Liver (tissue), 9 donors: ENCODE results near the gene POLA1. TPM values are rescaled to one million over a fixed set of nuclear protein-coding genes. Genes with fewer than 3 reads are reported as not detected.
"Not testable (repeated sequence)": the region's sequence is repeated elsewhere in the genome, so short reads cannot be mapped to it uniquely, and the experiment has no call there.

Experiments
- DNase-seq: peaks from one replicate; pipeline ENCODE4 v3.0.0-alpha.2; 2017; ENCODE audit warnings: low spot score
- H3K27ac ChIP-seq, 2 donors: one replicate each; pipeline ENCODE4 v1.7.0; 2013; ENCODE audit warnings: inconsistent platforms in 2 of 2, low read length in 2 of 2, control low read depth in 1 of 2, low read depth in 1 of 2, mild to moderate bottlenecking in 1 of 2
- H3K27me3 ChIP-seq, 4 donors: one replicate each; pipeline versions ENCODE4 v1.6.1 to v1.7.0; 2013; ENCODE audit warnings: low read length in 3 of 4, inconsistent platforms in 1 of 4, mild to moderate bottlenecking in 1 of 4, moderate library complexity in 1 of 4; ENCODE audit not compliant: control insufficient read depth in 4 of 4, insufficient read depth in 4 of 4
- H3K36me3 ChIP-seq, 4 donors: one replicate each; pipeline versions ENCODE4 v1.6.1 to v1.7.0; 2013; ENCODE audit warnings: low read length in 3 of 4, mild to moderate bottlenecking in 3 of 4, low read depth in 1 of 4, moderate library complexity in 1 of 4; ENCODE audit not compliant: control insufficient read depth in 4 of 4, insufficient read depth in 3 of 4
- H3K4me1 ChIP-seq, 4 donors: one replicate each; pipeline versions ENCODE4 v1.6.1 to v1.7.0; 2013; ENCODE audit warnings: low read length in 3 of 4, mild to moderate bottlenecking in 3 of 4, moderate library complexity in 1 of 4; ENCODE audit not compliant: control insufficient read depth in 4 of 4, insufficient read depth in 4 of 4
- H3K4me3 ChIP-seq, 3 donors: one replicate each; pipeline versions ENCODE4 v1.6.1 to v1.7.0; 2013; ENCODE audit warnings: low read length in 3 of 3, control low read depth in 1 of 3, low read depth in 1 of 3, mild to moderate bottlenecking in 1 of 3
- H3K9ac ChIP-seq, 2 donors: one replicate each; pipeline ENCODE4 v1.7.0; 2013; ENCODE audit warnings: low read length in 2 of 2, mild to moderate bottlenecking in 2 of 2, moderate library complexity in 2 of 2, control low read depth in 1 of 2, low read depth in 1 of 2
- H3K9me3 ChIP-seq, 4 donors: one replicate each; pipeline versions ENCODE4 v1.6.1 to v1.7.0; 2013; ENCODE audit warnings: low read length in 3 of 4; ENCODE audit not compliant: control insufficient read depth in 4 of 4
- EGR1 ChIP-seq, 2 donors: IDR thresholded peaks; 2 replicates each; pipeline ENCODE4 v1.6.1; 2016 to 2018; ENCODE audit warnings: antibody characterized with exemption in 2 of 2, low read depth in 2 of 2
- FOXA1 ChIP-seq: IDR thresholded peaks from 2 replicates; pipeline ENCODE4 v1.6.1; 2016; ENCODE audit warnings: antibody characterized with exemption
- FOXA2 ChIP-seq: IDR thresholded peaks from 2 replicates; pipeline ENCODE4 v1.6.1; 2016; ENCODE audit warnings: antibody characterized with exemption
- HNF4G ChIP-seq: IDR thresholded peaks from 2 replicates; pipeline ENCODE4 v1.6.1; 2016; ENCODE audit warnings: antibody characterized with exemption
- NR2F2 ChIP-seq: IDR thresholded peaks from 2 replicates; pipeline ENCODE4 v1.6.1; 2016; ENCODE audit warnings: antibody characterized with exemption
- RAD21 ChIP-seq, 2 donors: IDR thresholded peaks; 2 replicates each; pipeline ENCODE4 v1.6.1; 2016; ENCODE audit warnings: antibody characterized with exemption in 2 of 2, mild to moderate bottlenecking in 2 of 2
- RXRA ChIP-seq, 2 donors: IDR thresholded peaks; 2 replicates each; pipeline ENCODE4 v1.6.1; 2017 to 2018; ENCODE audit warnings: antibody characterized with exemption in 2 of 2, mild to moderate bottlenecking in 1 of 2
- SP1 ChIP-seq: IDR thresholded peaks from 2 replicates; pipeline ENCODE4 v1.6.1; 2018; ENCODE audit warnings: antibody characterized with exemption, mild to moderate bottlenecking
- TAF1 ChIP-seq: conservative IDR thresholded peaks from 2 replicates; pipeline ENCODE4 v1.6.1; 2016; ENCODE audit warnings: antibody characterized with exemption, mild to moderate bottlenecking
- YY1 ChIP-seq: IDR thresholded peaks from 2 replicates; pipeline ENCODE4 v1.6.1; 2016; ENCODE audit warnings: antibody characterized with exemption, mild to moderate bottlenecking
- WGBS: extraction: QIAGEN DNeasy Blood & Tissue Kit; methylation state at CpG from one replicate; pipeline ENCODE4 v1.1.7; 2013; 5-methylcytosine and 5-hydroxymethylcytosine counted together
- polyA plus RNA-seq, 2 donors: library from polyadenylated mRNA; stranded (reverse) in 1 of 2; unstranded in 1 of 2; fragments of 200-250 nt in 1 of 2; fragments of >200 nt in 1 of 2; fragmentation: Nextera tagmentation in 1 of 2; extraction: Ambion mirVana in 1 of 2; gene quantifications; one replicate each; pipeline versions ENCODE4 v1.2.1 to v1.2.3, GENCODE V29; 2013 to 2015
- total RNA-seq, 2 donors: library from RNA; depleted of rRNA; stranded (reverse); fragments of >200 nt; gene quantifications; one replicate each; pipeline ENCODE4 v1.2.3, GENCODE V29; 2014
- TF ChIP-seq, protein P1 (sequence below): fragments of 150-350 bp; IDR thresholded peaks from 2 replicates; pipeline ENCODE4 v1.5.1; 2017; ENCODE audit warnings: improper control_type of control experiment, low read depth, low read length; ENCODE audit not compliant: missing input control
- TF ChIP-seq, protein P2 (sequence below): IDR thresholded peaks from 2 replicates; pipeline ENCODE4 v1.6.1; 2016; ENCODE audit warnings: antibody characterized with exemption
- TF ChIP-seq, protein P3 (sequence below): IDR thresholded peaks from 2 replicates; pipeline ENCODE4 v1.6.1; 2016; ENCODE audit warnings: antibody characterized with exemption
- TF ChIP-seq, protein P4 (sequence below): IDR thresholded peaks from 2 replicates; pipeline ENCODE4 v1.6.1; 2016; ENCODE audit warnings: antibody characterized with exemption, mild to moderate bottlenecking
- donor health status: healthy.
- donor health status: healthy.
- donor health status: healthy.
- donor health status: healthy.
- donor health status: healthy.

The POLA1 gene
- total and polyA plus RNA-seq, 4 donors: 0.93 to 12.7 (median 4.3) TPM

DNA sequence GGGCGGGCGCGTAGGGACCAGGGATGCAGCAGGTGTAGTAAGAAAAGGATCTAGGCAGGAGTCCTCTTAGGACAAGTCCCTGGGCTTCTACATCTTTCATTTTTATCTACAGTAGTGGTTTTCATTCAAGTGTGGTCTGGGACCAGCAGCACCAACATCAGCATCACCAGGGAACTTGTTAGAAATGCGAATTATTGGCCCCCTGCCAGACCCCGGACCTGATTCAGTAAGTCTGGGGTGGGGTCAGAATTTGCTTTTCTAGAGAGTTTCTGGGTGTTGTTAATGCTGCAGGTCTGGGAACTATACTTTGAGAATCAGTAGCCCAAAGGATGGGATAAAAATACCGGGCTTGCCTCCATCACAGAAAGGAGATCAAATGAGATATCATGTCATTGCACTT is 45.2 kb upstream of the POLA1 start:
- no peak for TF ChIP-seq EGR1 (IDR thresholded peaks at IDR 0.05; ENCODE audit: low read depth in 2 of 2)
- no peak for TF ChIP-seq HNF4G
- no peak for TF ChIP-seq TAF1
- TF ChIP-seq SP1: no peak
- no peak for DNase-seq
- Histone ChIP-seq H3K9me3 (no peaks in the 10 kb centered on the region), H3K27ac (no peak overlapping the region), H3K36me3 (no peaks in the 10 kb centered on the region), H3K9ac (no peak overlapping the region), H3K4me1 (peaks cover 0 to 4% (median 2%) of the 10 kb centered on the region in 4 donors), H3K4me3 (no peak overlapping the region), H3K27me3 (peaks cover 0 to 7% (median 1%) of the 10 kb centered on the region in 4 donors)
- 76% methylated on average over 6 of the region's 6 CpGs for WGBS

DNA sequence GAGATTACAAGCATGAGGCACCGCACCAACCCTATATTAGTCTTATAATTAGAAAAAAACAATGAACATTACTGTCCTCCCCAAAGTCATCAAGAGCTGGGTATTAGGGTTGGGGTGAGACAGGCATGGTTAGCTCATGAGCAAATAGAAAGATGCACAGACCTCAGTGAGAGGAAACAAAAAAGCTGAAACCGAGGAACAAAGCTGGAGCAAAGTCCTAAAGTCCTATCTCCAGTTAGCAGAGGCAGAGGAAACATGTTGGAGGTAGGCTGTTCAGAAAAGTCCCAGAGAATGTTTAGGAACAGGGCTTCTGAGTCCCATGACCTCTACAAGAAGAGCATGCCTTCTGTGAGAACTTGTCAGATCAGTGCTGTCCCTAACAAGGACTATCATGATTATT is 41.9 kb upstream of the POLA1 start:
- DNase-seq: no peak
- peaks cover 0 to 4% (median 0%) of the 10 kb centered on the region in 4 donors for H3K27me3 ChIP-seq
- H3K27ac ChIP-seq: no peak overlapping the region
- H3K9me3 ChIP-seq: no peaks in the 10 kb centered on the region
- no peaks in the 10 kb centered on the region for H3K36me3 ChIP-seq
- no peak for TF ChIP-seq RXRA (IDR thresholded peaks at IDR 0.05)
- TF ChIP-seq NR2F2: no peak
- no peak for TF ChIP-seq EGR1 (IDR thresholded peaks at IDR 0.05; ENCODE audit: low read depth in 2 of 2)
- TF ChIP-seq, protein P1, sequence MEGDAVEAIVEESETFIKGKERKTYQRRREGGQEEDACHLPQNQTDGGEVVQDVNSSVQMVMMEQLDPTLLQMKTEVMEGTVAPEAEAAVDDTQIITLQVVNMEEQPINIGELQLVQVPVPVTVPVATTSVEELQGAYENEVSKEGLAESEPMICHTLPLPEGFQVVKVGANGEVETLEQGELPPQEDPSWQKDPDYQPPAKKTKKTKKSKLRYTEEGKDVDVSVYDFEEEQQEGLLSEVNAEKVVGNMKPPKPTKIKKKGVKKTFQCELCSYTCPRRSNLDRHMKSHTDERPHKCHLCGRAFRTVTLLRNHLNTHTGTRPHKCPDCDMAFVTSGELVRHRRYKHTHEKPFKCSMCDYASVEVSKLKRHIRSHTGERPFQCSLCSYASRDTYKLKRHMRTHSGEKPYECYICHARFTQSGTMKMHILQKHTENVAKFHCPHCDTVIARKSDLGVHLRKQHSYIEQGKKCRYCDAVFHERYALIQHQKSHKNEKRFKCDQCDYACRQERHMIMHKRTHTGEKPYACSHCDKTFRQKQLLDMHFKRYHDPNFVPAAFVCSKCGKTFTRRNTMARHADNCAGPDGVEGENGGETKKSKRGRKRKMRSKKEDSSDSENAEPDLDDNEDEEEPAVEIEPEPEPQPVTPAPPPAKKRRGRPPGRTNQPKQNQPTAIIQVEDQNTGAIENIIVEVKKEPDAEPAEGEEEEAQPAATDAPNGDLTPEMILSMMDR: no peak
- TF ChIP-seq, protein P2, sequence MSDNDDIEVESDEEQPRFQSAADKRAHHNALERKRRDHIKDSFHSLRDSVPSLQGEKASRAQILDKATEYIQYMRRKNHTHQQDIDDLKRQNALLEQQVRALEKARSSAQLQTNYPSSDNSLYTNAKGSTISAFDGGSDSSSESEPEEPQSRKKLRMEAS: no peak
- TF ChIP-seq, protein P3, sequence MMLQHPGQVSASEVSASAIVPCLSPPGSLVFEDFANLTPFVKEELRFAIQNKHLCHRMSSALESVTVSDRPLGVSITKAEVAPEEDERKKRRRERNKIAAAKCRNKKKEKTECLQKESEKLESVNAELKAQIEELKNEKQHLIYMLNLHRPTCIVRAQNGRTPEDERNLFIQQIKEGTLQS: no peak
- no peak for TF ChIP-seq FOXA1
- no peak for TF ChIP-seq YY1
- TF ChIP-seq FOXA2: no peak
- 63% methylated on average over 2 of the region's 2 CpGs for WGBS
- no peak overlapping the region for H3K9ac ChIP-seq
- peaks cover 0 to 4% (median 0%) of the 10 kb centered on the region in 4 donors for H3K4me1 ChIP-seq
- H3K4me3 ChIP-seq: no peak overlapping the region

DNA sequence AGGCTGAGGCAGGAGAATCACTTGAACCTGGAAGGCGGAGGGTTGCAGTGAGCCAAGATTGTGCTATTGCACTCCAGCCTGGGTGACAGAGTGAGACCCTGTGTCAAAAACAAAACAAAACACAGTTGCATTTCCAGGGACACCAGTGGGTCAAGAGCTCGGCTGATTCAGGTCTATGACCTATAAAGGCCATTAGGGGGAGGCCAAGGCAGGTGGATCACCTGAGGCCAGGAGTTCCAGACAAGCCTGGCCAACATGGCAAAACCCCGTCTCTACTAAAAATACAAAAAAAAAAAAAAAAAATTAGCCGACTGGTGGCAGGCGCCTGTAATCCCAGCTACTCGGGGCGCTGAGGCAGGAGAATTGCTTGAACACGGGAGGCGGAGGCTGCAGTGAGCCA is 38.0 kb upstream of the POLA1 start:
- not testable (repeated sequence) for H3K36me3 ChIP-seq, DNase-seq, H3K9me3 ChIP-seq, H3K9ac ChIP-seq, H3K27ac ChIP-seq, H3K4me1 ChIP-seq, H3K27me3 ChIP-seq, H3K4me3 ChIP-seq
- 61% methylated on average over 9 of the region's 9 CpGs for WGBS

DNA sequence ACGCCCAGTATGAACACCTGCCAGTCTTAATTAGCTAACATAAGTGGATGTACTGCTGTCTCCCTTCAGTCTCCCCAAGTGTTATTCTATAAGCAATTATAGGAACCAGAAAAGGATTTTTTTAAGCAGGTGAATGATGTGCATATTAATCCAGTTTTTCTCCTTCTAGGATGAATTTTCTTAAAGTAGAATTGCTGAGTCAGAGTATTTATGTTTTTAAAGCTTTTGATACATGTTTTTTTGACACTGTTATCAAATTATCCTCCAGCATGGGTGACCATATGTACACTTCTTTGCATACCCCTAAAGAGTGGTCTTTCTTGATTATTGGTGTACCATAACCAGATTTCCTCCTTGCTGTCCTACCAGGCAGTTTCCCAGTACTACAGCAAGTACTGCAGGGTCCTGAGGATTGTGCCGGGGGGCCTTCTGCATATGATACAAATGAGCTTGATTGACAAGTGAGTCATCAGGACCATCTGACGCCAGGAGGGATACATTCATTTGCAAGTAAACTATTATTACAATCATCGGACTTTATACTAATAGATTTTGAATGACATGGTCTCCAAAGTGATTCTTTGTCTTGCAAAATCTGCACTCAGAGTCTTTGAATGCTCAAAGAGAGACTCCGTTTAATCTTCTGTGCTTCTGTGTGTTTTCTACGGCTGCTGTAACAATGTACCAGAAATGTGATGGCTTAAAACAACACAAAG is 35.9 kb upstream of the POLA1 start:
- Histone ChIP-seq H3K4me1 (no peaks in the 10 kb centered on the region), H3K36me3 (no peaks in the 10 kb centered on the region), H3K9ac (no peak overlapping the region), H3K9me3 (no peaks in the 10 kb centered on the region), H3K4me3 (no peak overlapping the region), H3K27ac (no peak overlapping the region), H3K27me3 (no peaks in the 10 kb centered on the region)
- no peak for DNase-seq
- WGBS: 85% methylated on average over 6 of the region's 6 CpGs
- no peak for TF ChIP-seq HNF4G
- TF ChIP-seq SP1: no peak
- no peak for TF ChIP-seq RAD21 (IDR thresholded peaks at IDR 0.05)
- no peak for TF ChIP-seq FOXA2
- TF ChIP-seq, protein P2: no peak
- TF ChIP-seq, protein P4, sequence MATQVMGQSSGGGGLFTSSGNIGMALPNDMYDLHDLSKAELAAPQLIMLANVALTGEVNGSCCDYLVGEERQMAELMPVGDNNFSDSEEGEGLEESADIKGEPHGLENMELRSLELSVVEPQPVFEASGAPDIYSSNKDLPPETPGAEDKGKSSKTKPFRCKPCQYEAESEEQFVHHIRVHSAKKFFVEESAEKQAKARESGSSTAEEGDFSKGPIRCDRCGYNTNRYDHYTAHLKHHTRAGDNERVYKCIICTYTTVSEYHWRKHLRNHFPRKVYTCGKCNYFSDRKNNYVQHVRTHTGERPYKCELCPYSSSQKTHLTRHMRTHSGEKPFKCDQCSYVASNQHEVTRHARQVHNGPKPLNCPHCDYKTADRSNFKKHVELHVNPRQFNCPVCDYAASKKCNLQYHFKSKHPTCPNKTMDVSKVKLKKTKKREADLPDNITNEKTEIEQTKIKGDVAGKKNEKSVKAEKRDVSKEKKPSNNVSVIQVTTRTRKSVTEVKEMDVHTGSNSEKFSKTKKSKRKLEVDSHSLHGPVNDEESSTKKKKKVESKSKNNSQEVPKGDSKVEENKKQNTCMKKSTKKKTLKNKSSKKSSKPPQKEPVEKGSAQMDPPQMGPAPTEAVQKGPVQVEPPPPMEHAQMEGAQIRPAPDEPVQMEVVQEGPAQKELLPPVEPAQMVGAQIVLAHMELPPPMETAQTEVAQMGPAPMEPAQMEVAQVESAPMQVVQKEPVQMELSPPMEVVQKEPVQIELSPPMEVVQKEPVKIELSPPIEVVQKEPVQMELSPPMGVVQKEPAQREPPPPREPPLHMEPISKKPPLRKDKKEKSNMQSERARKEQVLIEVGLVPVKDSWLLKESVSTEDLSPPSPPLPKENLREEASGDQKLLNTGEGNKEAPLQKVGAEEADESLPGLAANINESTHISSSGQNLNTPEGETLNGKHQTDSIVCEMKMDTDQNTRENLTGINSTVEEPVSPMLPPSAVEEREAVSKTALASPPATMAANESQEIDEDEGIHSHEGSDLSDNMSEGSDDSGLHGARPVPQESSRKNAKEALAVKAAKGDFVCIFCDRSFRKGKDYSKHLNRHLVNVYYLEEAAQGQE: no peak
- no peak for TF ChIP-seq TAF1
- no peak for TF ChIP-seq EGR1 (IDR thresholded peaks at IDR 0.05; ENCODE audit: low read depth in 2 of 2)
- no peak for TF ChIP-seq FOXA1
- TF ChIP-seq NR2F2: no peak
- no peak for TF ChIP-seq YY1
